SK-N-SH treated with all-trans-retinoic acid at 6 μM for 48 hours (cell line): ENCODE data around the gene RXRA.

Experiments used
- CSDC2 ChIP-seq: fragments of 250-450 bp; sonication (Bioruptor Pico); IDR thresholded peaks from 2 replicates; pipeline ENCODE4 v1.5.0; 2020; ENCODE audit warnings: mild to moderate bottlenecking, moderate library complexity
- ESRRG ChIP-seq: fragments of 250-450 bp; sonication (Bioruptor Pico); IDR thresholded peaks from 2 replicates; pipeline ENCODE4 v1.6.1; 2021; ENCODE audit warnings: mild to moderate bottlenecking
- PPARA ChIP-seq: fragments of 250-450 bp; sonication (Bioruptor Pico); IDR thresholded peaks from 2 replicates; pipeline ENCODE4 v1.5.0; 2020; ENCODE audit warnings: mild to moderate bottlenecking, borderline replicate concordance
- RARB ChIP-seq: fragments of 250-450 bp; sonication (Bioruptor Pico); IDR thresholded peaks from 2 replicates; pipeline ENCODE4 v1.8.0; 2021; ENCODE audit warnings: mild to moderate bottlenecking, moderate library complexity
- SNAI2 ChIP-seq: fragments of 250-450 bp; sonication (Bioruptor Pico); IDR thresholded peaks from 2 replicates; pipeline ENCODE4 v1.5.0; 2020; ENCODE audit warnings: mild to moderate bottlenecking, moderate library complexity
- ZC3H10 ChIP-seq: fragments of 250-450 bp; sonication (Bioruptor Pico); IDR thresholded peaks from 2 replicates; pipeline ENCODE4 v1.5.1; 2021; ENCODE audit warnings: mild to moderate bottlenecking, moderate library complexity
- ZFP3 ChIP-seq: fragments of 250-450 bp; sonication (Bioruptor Pico); IDR thresholded peaks from 2 replicates; pipeline ENCODE4 v1.5.0; 2020; ENCODE audit warnings: mild to moderate bottlenecking, moderate library complexity
- ZFP30 ChIP-seq: fragments of 450-650 bp; formaldehyde crosslinking; IDR thresholded peaks from 2 replicates; pipeline ENCODE4 v1.5.0; 2022; ENCODE audit warnings: mild to moderate bottlenecking, moderate library complexity
- ZNF8 ChIP-seq: fragments of 450-650 bp; formaldehyde crosslinking; IDR thresholded peaks from 2 replicates; pipeline ENCODE4 v1.5.0; 2020; ENCODE audit warnings: mild to moderate bottlenecking, moderate library complexity

DNA sequence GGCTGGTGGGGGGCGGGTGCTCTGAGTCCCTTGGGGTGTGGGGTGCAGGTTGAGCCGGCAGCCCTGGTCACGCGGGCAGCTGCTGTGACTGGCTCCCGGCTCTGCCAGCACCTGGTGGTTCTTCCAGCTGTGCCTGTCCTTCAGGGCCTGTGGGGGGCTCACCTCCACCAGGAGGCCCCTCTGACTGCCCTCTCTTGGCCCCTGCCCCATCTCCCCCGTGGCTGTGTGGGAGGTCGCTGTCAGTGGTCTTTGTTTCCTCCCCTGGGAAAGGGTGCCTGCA lies 3.3 kb downstream of the RXRA start:
- TF ChIP-seq SNAI2 (CRISPR knock-in tag) = no peak
- no peak for TF ChIP-seq CSDC2
- TF ChIP-seq RARB (CRISPR knock-in tag) = no peak
- TF ChIP-seq ESRRG (CRISPR knock-in tag) = no peak
- TF ChIP-seq ZFP30 (CRISPR knock-in tag) = no peak
- TF ChIP-seq ZFP3 = no peak
- TF ChIP-seq PPARA (CRISPR knock-in tag) = no peak
- TF ChIP-seq ZC3H10 (CRISPR knock-in tag) = no peak
- no peak for TF ChIP-seq ZNF8
